ENCODE data around the gene LASP1NB.

LASP1NB gene

DNA sequence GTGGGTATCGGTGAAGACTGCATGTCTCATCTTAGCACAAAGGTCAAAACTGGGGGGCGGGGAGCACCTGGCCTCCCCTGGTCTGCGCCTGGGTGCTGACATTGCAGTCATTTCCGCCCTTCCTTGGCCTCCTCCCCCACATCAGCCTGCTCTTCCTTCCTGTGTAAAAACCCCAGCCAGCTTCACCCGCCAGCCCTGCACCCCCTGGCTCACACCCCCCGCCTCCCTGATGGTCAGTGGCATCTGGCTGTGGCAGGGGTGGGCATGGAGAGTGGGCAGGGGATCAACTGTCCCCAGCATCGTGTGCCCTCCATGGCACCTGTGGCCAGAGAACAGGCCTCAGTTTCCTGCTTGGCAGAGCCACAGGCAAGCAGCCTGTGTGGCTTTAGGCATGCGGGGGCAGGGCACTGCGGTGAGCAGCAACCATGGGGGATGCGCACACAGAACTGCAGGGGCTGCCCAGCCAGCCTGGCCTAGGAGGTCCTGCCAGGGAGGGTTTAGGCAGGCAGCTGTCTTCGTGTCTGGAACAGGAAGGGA lies 26.5 kb upstream of the LASP1NB start (continued):
- TF ChIP-seq BRCA1 (IDR thresholded peaks at IDR 0.05; ENCODE audit: low read depth, low read length) (no peak), CHD2 (IDR thresholded peaks at IDR 0.05; ENCODE audit: low read length) (no peak), SP1 (IDR thresholded peaks at IDR 0.05; ENCODE audit: low read depth, low read length) (no peak), KDM5A (IDR thresholded peaks at IDR 0.05; ENCODE audit: low read length) (no peak)
